HL-60 (cell line): ENCODE data around the gene CMTM5.

Source experiments
- GABPA ChIP-seq: IDR thresholded peaks from 2 replicates; pipeline ENCODE4 v1.6.1; 2012; ENCODE audit warnings: low read depth
- POLR2AphosphoS5 ChIP-seq: IDR thresholded peaks from 2 replicates; pipeline ENCODE4 v1.6.1; 2012; ENCODE audit warnings: low read depth
- SPI1 ChIP-seq: IDR thresholded peaks from 2 replicates; pipeline ENCODE4 v1.6.1; 2012; ENCODE audit warnings: low read depth, mild to moderate bottlenecking, borderline replicate concordance
- TF ChIP-seq, protein P1 (sequence below): IDR thresholded peaks from one replicate; pipeline ENCODE4 v1.5.1; 2011; ENCODE audit warnings: low read length, control low read depth, inconsistent platforms; ENCODE audit not compliant: insufficient read depth
- TF ChIP-seq, protein P2 (sequence below): IDR thresholded peaks from 2 replicates; pipeline ENCODE4 v1.6.1; 2012; ENCODE audit warnings: low read depth; ENCODE audit not compliant: insufficient replicate concordance

DNA sequence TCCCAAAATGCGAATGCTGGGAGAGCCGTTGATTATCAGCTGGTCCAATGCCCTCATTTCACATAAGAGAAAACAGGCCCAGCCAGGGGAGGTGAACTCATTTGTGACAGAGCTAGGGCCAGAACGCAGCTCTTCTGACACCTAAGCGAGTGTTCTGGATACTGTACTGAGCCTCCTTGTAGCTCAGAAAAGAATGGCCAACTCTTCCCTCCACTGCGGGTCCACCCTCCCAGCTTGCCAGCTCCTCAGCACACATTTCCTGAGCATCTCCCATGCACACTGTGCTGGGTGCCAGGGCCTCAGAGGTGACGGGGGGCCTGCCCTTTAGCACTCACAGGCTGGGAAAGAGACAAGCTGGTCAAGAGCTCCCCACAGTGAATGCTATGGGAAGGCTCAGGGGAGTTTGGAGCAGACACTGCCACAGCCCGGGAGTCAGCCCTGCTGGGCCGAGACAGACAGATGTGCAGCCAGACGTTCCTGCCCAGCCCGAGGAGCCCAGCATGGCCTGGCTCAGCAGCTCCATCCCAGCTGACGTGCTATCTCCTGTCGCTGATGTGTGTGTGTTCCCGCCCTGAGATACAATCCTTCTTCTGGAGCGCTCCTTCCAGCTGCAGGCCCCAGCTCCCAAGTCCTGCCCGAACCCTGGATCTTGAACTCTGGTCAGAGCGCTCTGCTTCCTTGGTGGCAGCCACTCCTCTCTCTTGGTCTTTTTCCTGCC is 3.5 kb downstream of the CMTM5 start:
- TF ChIP-seq, protein P1, sequence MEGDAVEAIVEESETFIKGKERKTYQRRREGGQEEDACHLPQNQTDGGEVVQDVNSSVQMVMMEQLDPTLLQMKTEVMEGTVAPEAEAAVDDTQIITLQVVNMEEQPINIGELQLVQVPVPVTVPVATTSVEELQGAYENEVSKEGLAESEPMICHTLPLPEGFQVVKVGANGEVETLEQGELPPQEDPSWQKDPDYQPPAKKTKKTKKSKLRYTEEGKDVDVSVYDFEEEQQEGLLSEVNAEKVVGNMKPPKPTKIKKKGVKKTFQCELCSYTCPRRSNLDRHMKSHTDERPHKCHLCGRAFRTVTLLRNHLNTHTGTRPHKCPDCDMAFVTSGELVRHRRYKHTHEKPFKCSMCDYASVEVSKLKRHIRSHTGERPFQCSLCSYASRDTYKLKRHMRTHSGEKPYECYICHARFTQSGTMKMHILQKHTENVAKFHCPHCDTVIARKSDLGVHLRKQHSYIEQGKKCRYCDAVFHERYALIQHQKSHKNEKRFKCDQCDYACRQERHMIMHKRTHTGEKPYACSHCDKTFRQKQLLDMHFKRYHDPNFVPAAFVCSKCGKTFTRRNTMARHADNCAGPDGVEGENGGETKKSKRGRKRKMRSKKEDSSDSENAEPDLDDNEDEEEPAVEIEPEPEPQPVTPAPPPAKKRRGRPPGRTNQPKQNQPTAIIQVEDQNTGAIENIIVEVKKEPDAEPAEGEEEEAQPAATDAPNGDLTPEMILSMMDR, result no peak
- TF ChIP-seq POLR2AphosphoS5 (no peak), GABPA (no peak), SPI1 (no peak)
- TF ChIP-seq, protein P2, sequence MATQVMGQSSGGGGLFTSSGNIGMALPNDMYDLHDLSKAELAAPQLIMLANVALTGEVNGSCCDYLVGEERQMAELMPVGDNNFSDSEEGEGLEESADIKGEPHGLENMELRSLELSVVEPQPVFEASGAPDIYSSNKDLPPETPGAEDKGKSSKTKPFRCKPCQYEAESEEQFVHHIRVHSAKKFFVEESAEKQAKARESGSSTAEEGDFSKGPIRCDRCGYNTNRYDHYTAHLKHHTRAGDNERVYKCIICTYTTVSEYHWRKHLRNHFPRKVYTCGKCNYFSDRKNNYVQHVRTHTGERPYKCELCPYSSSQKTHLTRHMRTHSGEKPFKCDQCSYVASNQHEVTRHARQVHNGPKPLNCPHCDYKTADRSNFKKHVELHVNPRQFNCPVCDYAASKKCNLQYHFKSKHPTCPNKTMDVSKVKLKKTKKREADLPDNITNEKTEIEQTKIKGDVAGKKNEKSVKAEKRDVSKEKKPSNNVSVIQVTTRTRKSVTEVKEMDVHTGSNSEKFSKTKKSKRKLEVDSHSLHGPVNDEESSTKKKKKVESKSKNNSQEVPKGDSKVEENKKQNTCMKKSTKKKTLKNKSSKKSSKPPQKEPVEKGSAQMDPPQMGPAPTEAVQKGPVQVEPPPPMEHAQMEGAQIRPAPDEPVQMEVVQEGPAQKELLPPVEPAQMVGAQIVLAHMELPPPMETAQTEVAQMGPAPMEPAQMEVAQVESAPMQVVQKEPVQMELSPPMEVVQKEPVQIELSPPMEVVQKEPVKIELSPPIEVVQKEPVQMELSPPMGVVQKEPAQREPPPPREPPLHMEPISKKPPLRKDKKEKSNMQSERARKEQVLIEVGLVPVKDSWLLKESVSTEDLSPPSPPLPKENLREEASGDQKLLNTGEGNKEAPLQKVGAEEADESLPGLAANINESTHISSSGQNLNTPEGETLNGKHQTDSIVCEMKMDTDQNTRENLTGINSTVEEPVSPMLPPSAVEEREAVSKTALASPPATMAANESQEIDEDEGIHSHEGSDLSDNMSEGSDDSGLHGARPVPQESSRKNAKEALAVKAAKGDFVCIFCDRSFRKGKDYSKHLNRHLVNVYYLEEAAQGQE, result no peak
